HK-2 (cell line): ENCODE measurements around the gene STOX2.

Experiments
- DNase-seq: peaks from one replicate; pipeline ENCODE4 v3.0.0-alpha.2; 2018; ENCODE audit not compliant: unreplicated experiment

The STOX2 gene

DNA sequence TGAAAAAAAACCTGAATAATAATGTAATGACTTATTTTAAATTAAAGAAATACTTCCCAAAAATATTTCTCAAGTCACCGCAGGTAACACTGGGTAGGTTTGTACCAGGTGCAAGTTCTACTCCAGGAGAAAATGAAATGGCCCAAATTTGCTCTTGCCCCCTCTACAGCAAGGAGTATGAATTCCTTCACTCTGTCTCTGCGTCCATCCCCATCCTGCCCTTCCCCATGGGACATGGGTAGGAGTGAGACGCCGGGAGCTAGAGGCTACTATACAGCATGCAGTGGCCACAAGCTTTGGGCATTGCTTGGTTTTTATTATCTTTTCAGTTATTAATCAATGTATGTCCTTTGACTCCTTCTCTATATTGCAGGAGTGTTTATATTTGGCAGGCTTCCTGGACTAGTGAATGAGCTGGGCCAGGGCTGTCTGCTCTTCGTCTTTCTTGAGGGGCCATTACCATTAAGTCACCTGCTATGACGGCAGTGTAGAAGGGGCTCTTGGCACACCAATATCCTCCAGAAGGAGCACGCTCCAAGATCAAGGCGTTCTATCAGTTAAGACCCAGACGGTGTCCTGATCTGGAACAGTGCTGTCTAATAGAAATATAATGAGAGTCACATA is 162.9 kb downstream of the STOX2 start:
- no peak for DNase-seq
